Activated CD8-positive, alpha-beta T cell treated with anti-CD3 and anti-CD28 coated beads for 36 hours (primary cell): Measurements from ENCODE around the gene ANKS1B. TPM values are rescaled to one million over a fixed set of nuclear protein-coding genes. Genes with fewer than 3 reads are reported as not detected.

Experiments used
- ATAC-seq: fragments of 200-7000 bp; cut with Tn5 transposase; one replicate; pipeline ENCODE4 v1.10.0; 2021; ENCODE audit warnings: mild to moderate bottlenecking, moderate library complexity
- CTCF ChIA-PET: fragments of 350-600 bp; sonication (Branson Sonifier 250); formaldehyde crosslinking; loops from one replicate; lab custom pipeline; 2021; ENCODE audit warnings: antibody characterized with exemption; lab: Charles Lee
- POLR2A ChIA-PET: fragments of 350-600 bp; sonication (Branson Sonifier 250); formaldehyde crosslinking; loops from one replicate; lab custom pipeline; 2021; ENCODE audit warnings: antibody characterized with exemption; lab: Charles Lee
- DNase-seq: peaks from one replicate; pipeline ENCODE4 v3.0.0-alpha.2; 2020
- H3K27ac Mint-ChIP-seq: one replicate; pipeline ENCODE4 v1.8.0; 2021; ENCODE audit warnings: mild to moderate bottlenecking, mixed read lengths
- H3K27me3 Mint-ChIP-seq: one replicate; pipeline ENCODE4 v1.8.0; 2021; ENCODE audit warnings: mixed read lengths
- H3K36me3 Mint-ChIP-seq: one replicate; pipeline ENCODE4 v1.8.0; 2021; ENCODE audit warnings: low read depth, mixed read lengths
- H3K4me1 Mint-ChIP-seq: one replicate; pipeline ENCODE4 v1.8.0; 2021; ENCODE audit warnings: low read depth, mixed read lengths
- H3K4me3 Mint-ChIP-seq: one replicate; pipeline ENCODE4 v1.8.0; 2021; ENCODE audit warnings: mild to moderate bottlenecking, moderate library complexity, mixed read lengths
- H3K9me3 Mint-ChIP-seq: one replicate; pipeline ENCODE4 v1.8.0; 2021; ENCODE audit warnings: mixed read lengths
- CTCF ChIP-seq: fragments of 200-600 bp; IDR thresholded peaks from one replicate; pipeline ENCODE4 v1.8.0; 2022; ENCODE audit warnings: antibody characterized with exemption, mild to moderate bottlenecking
- intact Hi-C: fragments of 100-400 bp; cut with micrococcal nuclease; formaldehyde crosslinking; loops from one replicate; pipeline ENCODE4 v1.10.0; 2022
- total RNA-seq, 2 experiments: library from RNA; stranded (reverse); gene quantifications; one replicate each; pipeline ENCODE4 v1.2.3, GENCODE V29; 2021

Gene ANKS1B
- total RNA-seq, 2 experiments from 2014 or later, result 0.54 TPM; not detected in 1

GRCh38 chr12:99122959-99123358 is 861.8 kb downstream of the ANKS1B start:
- TF ChIP-seq CTCF, result no peak
- DNase-seq (no peak), ATAC-seq (no peak)
- H3K4me1 Mint-ChIP-seq, result no peaks in the 10 kb centered on the region
- no peaks in the 10 kb centered on the region for H3K27me3 Mint-ChIP-seq
- H3K27ac Mint-ChIP-seq, result no peak overlapping the region
- POLR2A ChIA-PET, result no interaction called here
- intact Hi-C loops, result no loop called here
- H3K9me3 Mint-ChIP-seq, result no peaks in the 10 kb centered on the region
- no peak overlapping the region for H3K4me3 Mint-ChIP-seq
- H3K36me3 Mint-ChIP-seq, result no peaks in the 10 kb centered on the region
- CTCF ChIA-PET, result no interaction called here

GRCh38 chr12:99122496-99122895 is 862.2 kb downstream of the ANKS1B start:
- TF ChIP-seq CTCF, result no peak
- H3K4me1 Mint-ChIP-seq, result no peaks in the 10 kb centered on the region
- H3K27ac Mint-ChIP-seq, result no peak overlapping the region
- H3K4me3 Mint-ChIP-seq, result no peak overlapping the region
- ATAC-seq (no peak), DNase-seq (no peak)
- ChIA-PET CTCF (no interaction called here), POLR2A (no interaction called here)
- no peaks in the 10 kb centered on the region for H3K9me3 Mint-ChIP-seq
- intact Hi-C loops, result no loop called here
- no peaks in the 10 kb centered on the region for H3K27me3 Mint-ChIP-seq
- H3K36me3 Mint-ChIP-seq, result no peaks in the 10 kb centered on the region

GRCh38 chr12:99121546-99121945 is 863.2 kb downstream of the ANKS1B start:
- no peak overlapping the region for H3K27ac Mint-ChIP-seq
- DNase-seq (no peak), ATAC-seq (no peak)
- no peak for TF ChIP-seq CTCF
- POLR2A ChIA-PET, result no interaction called here
- H3K9me3 Mint-ChIP-seq, result no peaks in the 10 kb centered on the region
- H3K27me3 Mint-ChIP-seq, result no peaks in the 10 kb centered on the region
- no peaks in the 10 kb centered on the region for H3K36me3 Mint-ChIP-seq
- intact Hi-C loops, result no loop called here
- H3K4me1 Mint-ChIP-seq, result no peaks in the 10 kb centered on the region
- no peak overlapping the region for H3K4me3 Mint-ChIP-seq
- CTCF ChIA-PET, result no interaction called here

- H3K4me3 Mint-ChIP-seq, result no peak overlapping the region
- DNase-seq (no peak), ATAC-seq (no peak)
- CTCF ChIA-PET, result no interaction called here
- POLR2A ChIA-PET, result no interaction called here
- H3K36me3 Mint-ChIP-seq, result no peaks in the 10 kb centered on the region
- no peak overlapping the region for H3K27ac Mint-ChIP-seq
- H3K4me1 Mint-ChIP-seq, result no peaks in the 10 kb centered on the region
- H3K9me3 Mint-ChIP-seq, result no peaks in the 10 kb centered on the region
- intact Hi-C loops, result no loop called here
- no peaks in the 10 kb centered on the region for H3K27me3 Mint-ChIP-seq
- TF ChIP-seq CTCF, result no peak
Measured at GRCh38 chr12:99119943-99120342, 864.8 kb downstream of the ANKS1B start.

GRCh38 chr12:99119449-99119848 is 865.3 kb downstream of the ANKS1B start:
- ChIA-PET CTCF (no interaction called here), POLR2A (no interaction called here)
- H3K9me3 Mint-ChIP-seq, result no peaks in the 10 kb centered on the region
- intact Hi-C loops, result no loop called here
- H3K27me3 Mint-ChIP-seq, result no peaks in the 10 kb centered on the region
- no peak for TF ChIP-seq CTCF
- no peak for ATAC-seq
- no peak for DNase-seq
- H3K27ac Mint-ChIP-seq, result no peak overlapping the region
- no peaks in the 10 kb centered on the region for H3K4me1 Mint-ChIP-seq
- no peaks in the 10 kb centered on the region for H3K36me3 Mint-ChIP-seq
- H3K4me3 Mint-ChIP-seq, result no peak overlapping the region
